SU-DHL-6 (cell line): ENCODE results near the gene MYBPH.

Source experiments
- H2AFZ ChIP-seq: fragments of 200-600 bp; sonication (generic); 2 replicates; pipeline ENCODE4 v1.6.1; 2014; ENCODE audit warnings: low read depth, mild to moderate bottlenecking, moderate library complexity, mixed read lengths, antibody characterized with exemption, low read length; ENCODE audit not compliant: severe bottlenecking
- H3F3A ChIP-seq: fragments of 200-600 bp; shearing (Covaris generic); 2 replicates; pipeline ENCODE4 v1.6.0; 2016; ENCODE audit warnings: antibody characterized with exemption, mild to moderate bottlenecking; ENCODE audit not compliant: insufficient read depth
- H3K27ac ChIP-seq: fragments of 200-600 bp; sonication (generic); 2 replicates; pipeline ENCODE4 v1.5.1; 2016; ENCODE audit warnings: low read depth, mild to moderate bottlenecking, low read length, moderate library complexity, mixed read lengths
- H3K27me3 ChIP-seq: fragments of 200-600 bp; sonication (generic), shearing (Covaris generic); 2 replicates; pipeline ENCODE4 v1.6.0; 2014; ENCODE audit warnings: mild to moderate bottlenecking, low read length
- H3K36me3 ChIP-seq: fragments of 200-600 bp; sonication (generic); 2 replicates; pipeline ENCODE4 v1.6.1; 2014; ENCODE audit warnings: mild to moderate bottlenecking, low read length, mixed read lengths
- H3K4me2 ChIP-seq: fragments of 300-600, 200-600 bp; shearing (Covaris generic), sonication (generic); 2 replicates; pipeline ENCODE4 v1.6.0; 2014; ENCODE audit warnings: low read length, low read depth, mild to moderate bottlenecking; ENCODE audit not compliant: poor library complexity, severe bottlenecking
- H3K4me3 ChIP-seq: fragments of 200-600 bp; sonication (generic); 2 replicates; pipeline ENCODE4 v1.5.1; 2014; ENCODE audit warnings: antibody characterized with exemption, low read length, mild to moderate bottlenecking, mixed read lengths; ENCODE audit not compliant: insufficient read depth, poor library complexity, severe bottlenecking
- H3K79me2 ChIP-seq: fragments of 200-600 bp; sonication (generic); 2 replicates; pipeline ENCODE4 v1.6.1; 2014; ENCODE audit warnings: mild to moderate bottlenecking, low read length, moderate library complexity; ENCODE audit not compliant: insufficient read depth
- H3K9ac ChIP-seq: fragments of 200-600 bp; sonication (generic); 2 replicates; pipeline ENCODE4 v1.7.0; 2014; ENCODE audit warnings: mild to moderate bottlenecking, low read length
- H3K9me2 ChIP-seq: fragments of 200-600 bp; sonication (generic); replicated peaks from 2 replicates; pipeline ENCODE4 v1.6.1; 2014; ENCODE audit warnings: low read length; ENCODE audit not compliant: insufficient read depth
- H3K9me3 ChIP-seq: fragments of 200-600 bp; sonication (generic); 2 replicates; pipeline ENCODE4 v1.6.1; 2014; ENCODE audit warnings: low read length, mixed read lengths; ENCODE audit not compliant: insufficient read depth
- H4K20me1 ChIP-seq: fragments of 200-600 bp; sonication (generic); 2 replicates; pipeline ENCODE4 v1.6.1; 2014; ENCODE audit warnings: low read depth, mild to moderate bottlenecking, antibody characterized with exemption, low read length, moderate library complexity, mixed read lengths
- CTCF ChIP-seq: fragments of 200-600 bp; sonication (generic); IDR thresholded peaks from one replicate; pipeline ENCODE4 v1.5.1; 2017; ENCODE audit warnings: antibody characterized with exemption, mild to moderate bottlenecking, low read length, moderate library complexity; ENCODE audit not compliant: insufficient read depth, poor library complexity, severe bottlenecking
- EZH2phosphoT487 ChIP-seq: fragments of 200-600 bp; sonication (generic), shearing (Covaris generic); conservative IDR thresholded peaks from 2 replicates; pipeline ENCODE4 v1.6.1; 2018; ENCODE audit warnings: mild to moderate bottlenecking, antibody characterized with exemption, low read length, moderate library complexity, mixed read lengths

The MYBPH gene

GRCh38 chr1:203185061-203185461 lies 9.4 kb upstream of the MYBPH start:
- Histone ChIP-seq H3K79me2 (no peaks in the 10 kb centered on the region), H3K9me3 (no peaks in the 10 kb centered on the region), H3K36me3 (no peaks in the 10 kb centered on the region), H2AFZ (no peak overlapping the region), H3K27me3 (no peaks in the 10 kb centered on the region), H4K20me1 (no peaks in the 10 kb centered on the region), H3K27ac (no peak overlapping the region), H3K4me2 (no peak overlapping the region), H3F3A (no peaks in the 10 kb centered on the region), H3K4me3 (no peak overlapping the region), H3K9me2 (no peaks in the 10 kb centered on the region), H3K9ac (no peak overlapping the region)
- TF ChIP-seq CTCF, result no peak
- no peak for TF ChIP-seq EZH2phosphoT487

GRCh38 chr1:203184467-203184866 lies 8.8 kb upstream of the MYBPH start:
- TF ChIP-seq EZH2phosphoT487 (no peak), CTCF (no peak)
- no peaks in the 10 kb centered on the region for H3F3A ChIP-seq
- no peak overlapping the region for H3K4me3 ChIP-seq
- H3K27ac ChIP-seq, result no peak overlapping the region
- no peaks in the 10 kb centered on the region for H3K79me2 ChIP-seq
- H4K20me1 ChIP-seq, result no peaks in the 10 kb centered on the region
- no peaks in the 10 kb centered on the region for H3K36me3 ChIP-seq
- no peak overlapping the region for H3K4me2 ChIP-seq
- no peaks in the 10 kb centered on the region for H3K27me3 ChIP-seq
- H3K9me3 ChIP-seq, result no peaks in the 10 kb centered on the region
- no peak overlapping the region for H3K9ac ChIP-seq
- no peaks in the 10 kb centered on the region for H3K9me2 ChIP-seq
- no peak overlapping the region for H2AFZ ChIP-seq

GRCh38 chr1:203183828-203184227 lies 8.2 kb upstream of the MYBPH start:
- Histone ChIP-seq H3F3A (no peaks in the 10 kb centered on the region), H2AFZ (no peak overlapping the region), H3K9me2 (no peaks in the 10 kb centered on the region), H3K4me3 (no peak overlapping the region), H3K79me2 (no peaks in the 10 kb centered on the region), H4K20me1 (no peaks in the 10 kb centered on the region), H3K36me3 (no peaks in the 10 kb centered on the region), H3K27me3 (no peaks in the 10 kb centered on the region), H3K9ac (no peak overlapping the region), H3K4me2 (no peak overlapping the region), H3K27ac (no peak overlapping the region), H3K9me3 (no peaks in the 10 kb centered on the region)
- TF ChIP-seq EZH2phosphoT487 (no peak), CTCF (no peak)

- H3K27ac ChIP-seq, result no peak overlapping the region
- no peak for TF ChIP-seq CTCF
- TF ChIP-seq EZH2phosphoT487, result no peak
Observed at GRCh38 chr1:203182387-203182953, 6.8 kb upstream of the MYBPH start.

More at GRCh38 chr1:203182387-203182953, 6.8 kb upstream of the MYBPH start:
- Histone ChIP-seq H3F3A (no peaks in the 10 kb centered on the region), H2AFZ (no peak overlapping the region), H3K79me2 (no peaks in the 10 kb centered on the region), H3K9me2 (no peaks in the 10 kb centered on the region), H4K20me1 (no peaks in the 10 kb centered on the region), H3K4me2 (no peak overlapping the region), H3K36me3 (no peaks in the 10 kb centered on the region), H3K4me3 (no peak overlapping the region), H3K9me3 (no peaks in the 10 kb centered on the region), H3K9ac (no peak overlapping the region), H3K27me3 (no peaks in the 10 kb centered on the region)
